Hepatocyte (in vitro differentiated cells): ENCODE results near the gene GABBR1. TPM values are rescaled to one million over a fixed set of nuclear protein-coding genes. Genes with fewer than 3 reads are reported as not detected.

Source experiments
- DNase-seq: peaks from one replicate; pipeline ENCODE4 v3.0.0-alpha.2; 2016; ENCODE audit warnings: low spot score
- H2AFZ ChIP-seq: fragments of 200-600 bp; sonication (generic); 2 replicates; pipeline ENCODE4 v1.6.0; 2016; ENCODE audit warnings: antibody characterized with exemption, mild to moderate bottlenecking
- H3K27ac ChIP-seq: fragments of 200-600 bp; sonication (generic); 2 replicates; pipeline ENCODE4 v1.5.1; 2016; ENCODE audit warnings: mild to moderate bottlenecking
- H3K27me3 ChIP-seq: fragments of 200-600 bp; sonication (generic); 2 replicates; pipeline ENCODE4 v1.6.1; 2016
- H3K36me3 ChIP-seq: fragments of 200-600 bp; sonication (generic); replicated peaks from 2 replicates; pipeline ENCODE4 v1.5.1; 2016; ENCODE audit warnings: low read depth; ENCODE audit not compliant: insufficient read depth
- H3K4me1 ChIP-seq: fragments of 200-600 bp; sonication (generic); 2 replicates; pipeline ENCODE4 v1.5.1; 2016; ENCODE audit warnings: mild to moderate bottlenecking, moderate library complexity; ENCODE audit not compliant: insufficient read depth
- H3K4me2 ChIP-seq: fragments of 200-600 bp; sonication (generic); 2 replicates; pipeline ENCODE4 v1.6.0; 2016
- H3K4me3 ChIP-seq: fragments of 200-600 bp; sonication (generic); 2 replicates; pipeline ENCODE4 v1.5.1; 2016; ENCODE audit warnings: mild to moderate bottlenecking
- H3K79me2 ChIP-seq: fragments of 200-600 bp; sonication (generic); 2 replicates; pipeline ENCODE4 v1.6.0; 2017; ENCODE audit warnings: mild to moderate bottlenecking
- H3K9me2 ChIP-seq: fragments of 200-600 bp; sonication (generic); replicated peaks from 2 replicates; pipeline ENCODE4 v1.6.0; 2017; ENCODE audit warnings: mild to moderate bottlenecking; ENCODE audit not compliant: insufficient read depth
- H3K9me3 ChIP-seq: fragments of 200-600 bp; sonication (generic); 2 replicates; pipeline ENCODE4 v1.5.1; 2016; ENCODE audit warnings: low read depth, mild to moderate bottlenecking
- H4K20me1 ChIP-seq: fragments of 200-600 bp; sonication (generic); 2 replicates; pipeline ENCODE4 v1.6.0; 2016; ENCODE audit warnings: mild to moderate bottlenecking; ENCODE audit not compliant: insufficient read depth, poor library complexity, severe bottlenecking
- EZH2 ChIP-seq: fragments of 200-600 bp; sonication (generic); IDR thresholded peaks from 2 replicates; pipeline ENCODE4 v1.6.1; 2016; ENCODE audit warnings: antibody characterized with exemption, mild to moderate bottlenecking, borderline replicate concordance
- EZH2phosphoT487 ChIP-seq: fragments of 200-600 bp; sonication (generic); IDR thresholded peaks from one replicate; pipeline ENCODE4 v1.6.1; 2018; ENCODE audit warnings: antibody characterized with exemption, mild to moderate bottlenecking, low read depth, moderate library complexity; ENCODE audit not compliant: unreplicated experiment, severe bottlenecking
- WGBS: methylation state at CpG from one replicate; pipeline ENCODE4 v1.1.6; 2016; ENCODE audit warnings: low lambda C conversion rate; ENCODE audit errors: missing lambda C conversion rate; 5-methylcytosine and 5-hydroxymethylcytosine counted together
- polyA plus RNA-seq: library from polyadenylated mRNA; unstranded; fragments of >200 nt; fragmentation: Nextera tagmentation; extraction: Ambion mirVana; gene quantifications from 2 replicates; pipeline ENCODE4 v1.2.1, GENCODE V29; 2016
- total RNA-seq: library from RNA; depleted of rRNA; stranded (reverse); fragments of >200 nt; gene quantifications from 2 replicates; pipeline ENCODE4 v1.2.3, GENCODE V29; 2014
- TF ChIP-seq, protein P1 (sequence below): fragments of 200-600 bp; sonication (generic); IDR thresholded peaks from 2 replicates; pipeline ENCODE4 v1.5.1; 2016; ENCODE audit warnings: antibody characterized with exemption, mild to moderate bottlenecking; ENCODE audit not compliant: poor library complexity

GABBR1 gene
- total and polyA plus RNA-seq, 2 experiments from 2014 or later, result 9.9 to 11.3 TPM

DNA sequence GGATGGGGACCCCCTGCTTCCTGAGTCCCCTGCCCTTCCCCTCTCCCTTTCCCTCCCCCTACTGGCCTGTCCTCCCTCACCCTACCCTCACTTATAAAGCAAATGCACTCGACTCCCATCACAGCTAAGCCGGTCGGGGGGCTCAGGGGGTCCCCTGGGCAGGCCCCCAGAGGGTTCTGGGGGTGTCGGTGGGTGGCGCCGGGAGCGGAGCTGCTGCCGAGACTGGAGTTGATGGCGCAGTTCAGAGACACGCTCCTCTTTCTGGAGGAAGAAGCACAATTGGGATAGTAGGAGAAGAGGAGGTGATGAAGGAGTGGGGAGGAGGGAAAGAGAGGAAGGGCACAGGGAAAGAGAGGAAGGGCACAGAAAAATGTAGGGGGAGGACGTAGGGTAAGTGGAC lies 29.5 kb downstream of the GABBR1 start:
- H3K27ac ChIP-seq, result no peak overlapping the region
- H3K9me2 ChIP-seq, result no peaks in the 10 kb centered on the region
- no peak for TF ChIP-seq EZH2
- no peak for TF ChIP-seq EZH2phosphoT487
- TF ChIP-seq, protein P1, sequence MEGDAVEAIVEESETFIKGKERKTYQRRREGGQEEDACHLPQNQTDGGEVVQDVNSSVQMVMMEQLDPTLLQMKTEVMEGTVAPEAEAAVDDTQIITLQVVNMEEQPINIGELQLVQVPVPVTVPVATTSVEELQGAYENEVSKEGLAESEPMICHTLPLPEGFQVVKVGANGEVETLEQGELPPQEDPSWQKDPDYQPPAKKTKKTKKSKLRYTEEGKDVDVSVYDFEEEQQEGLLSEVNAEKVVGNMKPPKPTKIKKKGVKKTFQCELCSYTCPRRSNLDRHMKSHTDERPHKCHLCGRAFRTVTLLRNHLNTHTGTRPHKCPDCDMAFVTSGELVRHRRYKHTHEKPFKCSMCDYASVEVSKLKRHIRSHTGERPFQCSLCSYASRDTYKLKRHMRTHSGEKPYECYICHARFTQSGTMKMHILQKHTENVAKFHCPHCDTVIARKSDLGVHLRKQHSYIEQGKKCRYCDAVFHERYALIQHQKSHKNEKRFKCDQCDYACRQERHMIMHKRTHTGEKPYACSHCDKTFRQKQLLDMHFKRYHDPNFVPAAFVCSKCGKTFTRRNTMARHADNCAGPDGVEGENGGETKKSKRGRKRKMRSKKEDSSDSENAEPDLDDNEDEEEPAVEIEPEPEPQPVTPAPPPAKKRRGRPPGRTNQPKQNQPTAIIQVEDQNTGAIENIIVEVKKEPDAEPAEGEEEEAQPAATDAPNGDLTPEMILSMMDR, result no peak
- DNase-seq, result no peak
- no peak overlapping the region for H2AFZ ChIP-seq
- H4K20me1 ChIP-seq, result no peaks in the 10 kb centered on the region
- no peak overlapping the region for H3K4me2 ChIP-seq
- 97% methylated on average over 11 of the region's 11 CpGs for WGBS
- H3K79me2 ChIP-seq, result no peaks in the 10 kb centered on the region
- no peaks in the 10 kb centered on the region for H3K9me3 ChIP-seq
- H3K36me3 ChIP-seq, result no peaks in the 10 kb centered on the region
- no peaks in the 10 kb centered on the region for H3K4me1 ChIP-seq
- no peak overlapping the region for H3K4me3 ChIP-seq
- H3K27me3 ChIP-seq, result no peaks in the 10 kb centered on the region

DNA sequence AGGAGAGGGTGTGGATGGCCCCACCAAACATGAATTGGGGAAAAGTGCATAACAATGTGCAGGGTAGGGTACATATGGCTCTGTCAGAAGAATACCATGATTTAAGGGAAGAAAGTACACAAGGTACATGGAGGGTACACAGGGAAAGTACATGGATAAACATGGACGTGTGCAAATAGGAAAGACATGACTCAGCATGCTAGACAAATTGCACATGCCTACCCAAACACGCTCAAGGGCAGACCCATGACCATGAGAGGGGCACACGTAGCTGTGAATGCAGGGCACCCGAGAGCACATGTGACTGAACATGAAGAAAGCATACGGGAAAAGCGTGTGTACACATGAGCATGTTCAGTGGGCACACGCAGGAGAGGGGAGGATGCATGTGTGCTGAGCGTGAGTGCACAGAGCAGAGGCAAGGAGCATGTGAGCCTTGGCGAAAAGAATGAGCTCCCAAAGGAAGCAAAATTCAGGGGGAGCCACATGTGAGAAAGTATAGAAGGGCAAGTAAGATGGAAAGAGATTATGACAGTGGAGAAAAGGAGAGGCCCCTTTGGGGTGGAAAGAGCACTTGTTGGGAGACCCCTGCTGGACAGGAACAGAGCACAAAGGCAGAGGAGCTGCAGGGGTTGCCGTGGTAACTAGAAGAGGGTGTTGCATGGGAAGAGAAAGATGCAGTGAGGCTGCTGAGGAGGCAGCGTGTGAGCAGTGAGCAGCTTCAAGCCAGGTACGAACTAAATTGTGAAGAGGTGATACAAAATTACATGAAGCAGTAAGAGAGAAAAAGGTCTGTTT lies 30.2 kb downstream of the GABBR1 start:
- Histone ChIP-seq H3K9me2 (no peaks in the 10 kb centered on the region), H3K27me3 (no peaks in the 10 kb centered on the region), H4K20me1 (no peaks in the 10 kb centered on the region), H2AFZ (no peak overlapping the region), H3K4me3 (no peak overlapping the region), H3K4me2 (no peak overlapping the region), H3K9me3 (no peaks in the 10 kb centered on the region), H3K27ac (no peak overlapping the region), H3K36me3 (no peaks in the 10 kb centered on the region), H3K79me2 (no peaks in the 10 kb centered on the region), H3K4me1 (no peaks in the 10 kb centered on the region)
- peak; percentile 54 for DNase-seq
- TF ChIP-seq EZH2phosphoT487, result no peak
- TF ChIP-seq, protein P1, result peak; percentile 34
- WGBS, result 82% methylated on average over 12 of the region's 12 CpGs

GRCh38 chr6:29598172-29598747 lies 34.7 kb downstream of the GABBR1 start:
- no peak for DNase-seq
- WGBS, result 78% methylated on average over 2 of the region's 2 CpGs

More at GRCh38 chr6:29598172-29598747, 34.7 kb downstream of the GABBR1 start:
- Histone ChIP-seq H3K79me2 (no peaks in the 10 kb centered on the region), H3K9me3 (no peaks in the 10 kb centered on the region), H3K36me3 (no peaks in the 10 kb centered on the region), H3K4me2 (no peak overlapping the region), H3K4me1 (no peaks in the 10 kb centered on the region), H3K4me3 (no peak overlapping the region), H3K9me2 (no peaks in the 10 kb centered on the region), H2AFZ (no peak overlapping the region), H3K27ac (no peak overlapping the region), H4K20me1 (no peaks in the 10 kb centered on the region), H3K27me3 (no peaks in the 10 kb centered on the region)
- no peak for TF ChIP-seq EZH2
- TF ChIP-seq EZH2phosphoT487, result no peak
- TF ChIP-seq, protein P1, result no peak
